Breast epithelium (tissue), 3 donors: ENCODE measurements around the gene HNRNPF.

ENCODE experiments used
- CTCF ChIP-seq, 3 donors: fragments of 450-650 bp; IDR thresholded peaks; one replicate each; pipeline ENCODE4 v1.5.1; 2016 to 2017; ENCODE audit warnings: antibody characterized with exemption in 3 of 3, mild to moderate bottlenecking in 3 of 3, moderate library complexity in 3 of 3
- POLR2A ChIP-seq: fragments of 450-650 bp; IDR thresholded peaks from one replicate; pipeline ENCODE4 v1.6.1; 2016; ENCODE audit warnings: antibody characterized with exemption, mild to moderate bottlenecking, moderate library complexity
- POLR2AphosphoS5 ChIP-seq, 3 donors: sonication (generic); formaldehyde crosslinking; IDR thresholded peaks; one replicate each; pipeline ENCODE4 v1.6.1; 2017; ENCODE audit warnings: antibody characterized with exemption in 3 of 3

- TF ChIP-seq CTCF (IDR thresholded peaks at IDR 0.05) (no peak), POLR2A (no peak), POLR2AphosphoS5 (IDR thresholded peaks at IDR 0.05) (no peak)
Measured at GRCh38 chr10:43372765-43373361, 36.1 kb downstream of the HNRNPF start.
